ENCODE measurements around the gene ATXN7L3.

The ATXN7L3 gene

DNA sequence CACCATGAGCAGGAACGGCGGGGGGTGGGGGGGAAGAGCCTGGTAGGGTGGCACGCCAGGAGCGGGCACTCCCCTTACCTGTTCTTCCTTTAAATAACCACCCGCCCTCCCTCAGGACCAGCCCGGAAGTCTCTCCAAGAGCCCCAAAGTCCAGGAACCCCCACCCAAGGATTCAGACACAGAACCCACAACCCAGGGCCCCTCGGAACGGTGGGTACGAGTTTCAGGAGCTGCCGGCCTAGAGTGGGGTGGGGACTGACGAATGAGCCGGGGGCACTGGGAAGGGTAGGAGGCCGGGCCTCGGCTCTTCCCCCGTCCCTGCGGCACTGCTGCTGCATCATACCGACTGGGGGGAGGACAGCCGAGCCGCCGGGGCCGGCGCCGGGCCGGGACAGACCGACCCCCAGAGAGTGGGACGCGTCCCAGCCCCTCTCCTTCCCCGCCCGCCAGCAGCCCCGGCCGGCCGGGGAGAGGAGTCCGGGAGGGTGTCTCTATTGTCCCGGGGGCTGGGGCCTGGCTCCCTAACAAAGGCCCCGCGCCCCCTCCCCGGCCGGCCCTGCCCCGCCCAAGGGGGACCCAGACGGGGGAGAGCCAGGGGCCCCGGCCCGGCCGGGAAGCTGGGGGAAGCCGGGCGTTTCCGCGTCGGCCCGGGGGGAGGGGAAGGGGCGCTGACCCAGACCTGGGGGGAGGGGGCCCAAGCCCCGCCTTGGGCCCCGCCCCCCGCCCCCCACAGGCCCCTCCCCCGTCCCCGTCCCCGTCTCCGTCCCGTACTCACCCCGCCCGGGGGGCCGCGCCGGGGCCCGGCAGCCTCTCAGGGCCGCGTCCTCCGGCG lies 747 bp downstream of the ATXN7L3 start:
- no peak for DNase-seq

DNA sequence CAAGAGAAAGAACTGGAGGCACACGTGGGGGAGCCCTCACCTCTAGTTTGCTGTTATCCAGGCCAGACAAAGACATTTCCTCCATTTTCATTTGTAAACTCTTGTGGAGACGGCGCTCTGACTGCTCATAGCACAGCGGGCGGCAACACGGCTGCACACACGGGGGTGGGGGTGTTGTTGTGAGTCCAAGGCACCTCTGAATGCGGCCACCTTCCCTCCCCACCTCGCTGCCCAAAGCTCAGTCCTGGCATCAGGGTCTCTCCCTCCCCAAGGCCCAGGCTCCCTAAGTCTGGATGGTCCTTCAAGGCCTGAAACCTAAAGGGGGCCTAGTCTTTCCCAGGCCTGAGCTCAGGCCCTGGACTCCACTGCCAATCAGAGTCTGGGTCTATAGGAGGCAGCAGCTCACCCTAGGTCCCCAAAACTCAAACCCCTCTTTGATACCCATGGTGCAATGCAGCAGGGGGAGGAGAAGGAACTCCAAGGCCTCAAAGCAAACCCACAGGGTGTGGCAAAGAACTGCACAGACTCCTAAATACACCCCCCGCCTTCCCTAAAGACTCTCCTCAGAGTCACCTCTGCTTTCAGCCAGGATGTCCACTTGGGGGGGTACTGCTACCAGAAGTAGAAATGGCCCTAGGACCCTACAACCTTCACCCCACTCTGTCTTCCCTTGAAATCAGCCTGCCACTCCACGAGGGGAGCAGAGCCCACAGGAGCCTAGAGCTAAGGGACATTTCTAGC lies 1.5 kb downstream of the ATXN7L3 start:
- DNase-seq = peak; percentile 57

DNA sequence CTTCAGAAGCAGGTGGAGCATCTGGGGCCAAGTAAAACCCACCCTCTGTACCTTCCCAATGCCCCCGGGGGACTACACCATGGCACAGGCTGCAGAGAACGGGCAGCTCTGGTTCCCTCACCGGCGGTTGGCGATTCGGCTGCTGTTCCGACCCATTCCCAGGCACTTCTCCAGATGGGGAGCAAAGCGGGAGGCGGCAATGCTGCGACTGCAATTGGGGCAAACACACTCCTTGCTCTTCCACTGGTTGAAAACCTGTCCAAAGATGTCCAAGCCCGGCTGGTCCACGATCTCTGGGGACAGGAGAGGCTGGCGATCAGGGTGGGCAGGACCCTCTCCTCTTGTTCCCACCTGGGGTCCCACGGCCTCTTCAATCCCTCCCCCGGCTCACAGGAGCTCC lies 2.6 kb downstream of the ATXN7L3 start:
- no peak for DNase-seq

DNA sequence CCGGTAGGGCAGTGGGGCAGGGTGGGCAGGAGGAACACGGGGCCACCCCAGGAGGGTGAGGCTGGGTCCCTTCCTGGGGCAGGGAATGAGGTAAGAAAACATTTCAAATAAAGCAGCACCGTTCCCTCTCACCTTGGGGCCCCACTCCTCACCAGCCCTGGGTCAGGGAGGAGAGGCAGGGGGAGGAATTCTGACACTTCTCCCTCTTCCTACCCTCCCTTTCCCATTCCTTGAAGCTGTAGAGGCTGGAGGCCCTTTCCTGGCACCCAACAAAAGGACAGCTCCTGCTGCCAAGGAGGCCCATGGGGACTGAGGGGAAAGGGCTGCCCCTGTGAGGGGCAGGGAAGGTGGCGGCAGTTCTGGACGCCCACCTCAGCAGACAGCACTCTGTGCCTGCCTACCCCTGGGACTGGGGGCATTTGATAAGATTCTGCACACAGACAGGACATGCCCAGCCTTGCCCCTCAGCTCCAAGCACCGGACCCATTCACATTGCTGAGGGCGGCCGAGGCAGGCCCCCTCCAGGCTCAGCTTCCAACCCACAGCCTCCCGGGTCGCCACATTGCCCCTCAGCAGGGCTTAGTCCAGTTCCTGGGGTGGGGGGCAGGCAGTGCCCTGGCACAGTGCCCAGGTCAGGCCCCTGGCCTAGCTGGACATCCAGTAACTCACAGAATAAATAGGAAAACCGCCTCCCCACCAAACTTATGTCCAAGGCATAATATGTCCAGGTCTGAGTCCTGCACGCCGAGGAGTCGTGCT lies 6.2 kb downstream of the ATXN7L3 start:
- no peak for DNase-seq

DNA sequence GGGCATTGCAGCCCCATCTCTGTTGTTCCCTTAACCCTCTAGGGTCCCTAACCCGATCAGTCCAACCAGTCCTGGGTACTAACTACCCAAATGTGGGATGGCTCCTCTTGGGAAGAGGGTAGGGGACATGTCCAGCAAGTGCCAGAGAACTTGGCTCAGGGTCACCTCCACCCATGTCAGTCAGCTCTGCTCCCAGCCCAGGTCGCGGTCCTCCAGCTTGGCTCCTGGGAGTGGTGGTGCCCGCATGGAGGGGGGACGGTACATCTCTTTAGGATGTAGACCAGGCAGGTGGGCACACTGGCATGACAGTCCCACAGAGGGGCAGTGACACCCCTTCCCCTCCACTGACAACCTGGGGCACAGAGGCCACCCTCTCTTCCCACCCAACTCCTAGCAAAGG lies 6.9 kb downstream of the ATXN7L3 start:
- DNase-seq = no peak

DNA sequence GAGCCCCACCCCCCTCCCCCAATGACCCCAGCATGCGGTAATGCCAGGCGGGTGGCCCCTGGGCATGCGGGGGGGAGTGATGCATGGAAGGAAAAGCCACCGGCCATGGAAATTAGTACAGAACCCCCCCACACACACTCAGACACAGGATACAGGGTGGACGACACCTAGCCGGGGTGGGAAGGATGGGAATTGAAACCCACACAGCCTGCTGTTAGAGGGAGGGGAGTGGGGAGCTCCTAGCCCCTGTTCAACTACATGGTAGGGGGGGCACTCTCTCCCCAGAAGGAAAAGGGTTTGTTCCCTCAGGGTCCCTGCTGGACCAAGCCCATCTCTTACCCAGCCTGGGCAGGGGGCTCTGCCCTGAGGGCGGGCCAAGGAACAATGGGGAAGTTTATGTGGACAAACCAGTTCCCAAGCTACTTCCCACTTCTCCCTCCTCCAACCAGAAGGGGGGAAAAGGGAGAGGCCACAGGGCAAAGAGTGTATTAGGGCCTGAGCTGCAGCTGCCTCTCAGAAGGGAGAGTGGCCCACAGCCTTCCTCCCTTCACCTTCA lies 7.7 kb downstream of the ATXN7L3 start:
- no peak for DNase-seq

DNA sequence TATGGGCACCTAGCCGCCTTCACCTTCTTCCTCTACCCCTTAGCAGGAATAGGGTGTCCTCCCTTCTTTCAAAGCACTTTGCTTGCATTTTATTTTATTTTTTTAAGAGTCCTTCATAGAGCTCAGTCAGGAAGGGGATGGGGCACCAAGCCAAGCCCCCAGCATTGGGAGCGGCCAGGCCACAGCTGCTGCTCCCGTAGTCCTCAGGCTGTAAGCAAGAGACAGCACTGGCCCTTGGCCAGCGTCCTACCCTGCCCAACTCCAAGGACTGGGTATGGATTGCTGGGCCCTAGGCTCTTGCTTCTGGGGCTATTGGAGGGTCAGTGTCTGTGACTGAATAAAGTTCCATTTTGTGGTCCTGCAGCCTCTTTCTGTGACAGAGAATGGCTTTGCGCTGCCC lies 8.3 kb downstream of the ATXN7L3 start:
- DNase-seq = no peak

DNA sequence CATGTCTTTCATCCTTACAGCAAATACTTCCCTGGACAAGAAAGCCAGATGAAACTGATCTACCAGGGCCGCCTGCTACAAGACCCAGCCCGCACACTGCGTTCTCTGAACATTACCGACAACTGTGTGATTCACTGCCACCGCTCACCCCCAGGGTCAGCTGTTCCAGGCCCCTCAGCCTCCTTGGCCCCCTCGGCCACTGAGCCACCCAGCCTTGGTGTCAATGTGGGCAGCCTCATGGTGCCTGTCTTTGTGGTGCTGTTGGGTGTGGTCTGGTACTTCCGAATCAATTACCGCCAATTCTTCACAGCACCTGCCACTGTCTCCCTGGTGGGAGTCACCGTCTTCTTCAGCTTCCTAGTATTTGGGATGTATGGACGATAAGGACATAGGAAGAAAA lies 9.2 kb downstream of the ATXN7L3 start:
- DNase-seq = no peak

DNA sequence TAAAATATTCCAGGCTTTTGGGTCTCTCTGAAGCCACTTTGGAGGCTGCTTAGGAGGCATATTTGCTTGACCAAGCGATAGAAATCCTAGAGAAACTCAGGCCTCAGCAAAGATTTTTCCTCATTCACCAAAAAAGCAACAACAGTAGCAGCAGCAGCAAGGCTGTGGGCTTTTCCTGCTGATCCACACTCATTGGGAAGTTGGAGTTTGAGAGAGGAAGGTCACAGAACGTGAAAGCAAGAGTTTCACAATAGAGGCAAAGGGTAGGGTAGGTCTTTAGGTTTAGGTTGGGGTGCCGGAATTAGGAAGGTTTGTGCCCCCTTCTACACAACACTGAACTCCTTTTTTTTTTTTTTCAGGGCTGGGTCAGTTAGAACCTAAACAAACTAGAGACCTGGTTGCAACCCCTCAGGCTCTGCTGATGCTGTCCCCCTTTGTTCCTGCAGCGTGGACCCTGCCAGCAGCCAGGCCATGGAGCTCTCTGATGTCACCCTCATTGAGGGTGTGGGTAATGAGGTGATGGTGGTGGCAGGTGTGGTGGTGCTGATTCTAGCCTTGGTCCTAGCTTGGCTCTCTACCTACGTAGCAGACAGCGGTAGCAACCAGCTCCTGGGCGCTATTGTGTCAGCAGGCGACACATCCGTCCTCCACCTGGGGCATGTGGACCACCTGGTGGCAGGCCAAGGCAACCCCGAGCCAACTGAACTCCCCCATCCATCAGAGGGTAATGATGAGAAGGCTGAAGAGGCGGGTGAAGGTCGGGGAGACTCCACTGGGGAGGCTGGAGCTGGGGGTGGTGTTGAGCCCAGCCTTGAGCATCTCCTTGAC lies 10.9 kb downstream of the ATXN7L3 start:
- no peak for DNase-seq

DNA sequence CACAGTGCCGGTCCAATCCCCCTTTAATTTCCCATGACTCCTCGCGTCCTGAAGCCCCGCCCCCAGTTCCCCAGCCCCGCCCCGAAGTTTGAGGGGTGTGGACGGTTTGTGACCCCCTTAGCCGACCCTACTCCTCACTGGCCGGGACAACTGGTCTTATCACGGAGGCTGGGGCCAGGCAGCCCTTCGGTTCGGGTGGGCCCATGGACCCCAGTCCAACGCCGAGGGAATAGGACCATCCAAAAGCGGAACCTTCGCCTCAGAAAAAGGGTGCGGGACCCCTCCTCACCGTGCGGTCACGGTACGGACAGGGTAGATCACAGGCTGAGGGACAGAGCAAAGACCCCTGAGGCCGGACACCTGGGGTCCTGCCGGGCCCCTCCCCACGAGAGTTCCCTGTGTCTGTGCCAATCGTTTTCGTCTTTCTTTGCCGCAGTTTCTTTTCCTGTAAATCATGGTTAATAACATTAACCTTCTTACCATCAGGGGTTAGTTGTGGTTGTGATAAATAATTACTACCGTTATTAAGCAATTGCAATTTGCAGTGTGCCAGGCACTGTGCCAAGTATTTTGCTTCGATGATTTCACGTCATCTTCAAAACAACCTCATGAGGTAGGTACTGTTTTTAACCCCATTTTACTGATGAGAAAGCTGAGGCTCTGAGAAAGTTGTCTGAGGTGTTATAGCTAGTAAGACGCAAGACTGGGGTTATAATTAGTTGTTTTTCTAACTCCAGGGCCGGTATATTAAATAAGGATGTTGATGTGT lies 12.4 kb downstream of the ATXN7L3 start:
- no peak for DNase-seq

DNA sequence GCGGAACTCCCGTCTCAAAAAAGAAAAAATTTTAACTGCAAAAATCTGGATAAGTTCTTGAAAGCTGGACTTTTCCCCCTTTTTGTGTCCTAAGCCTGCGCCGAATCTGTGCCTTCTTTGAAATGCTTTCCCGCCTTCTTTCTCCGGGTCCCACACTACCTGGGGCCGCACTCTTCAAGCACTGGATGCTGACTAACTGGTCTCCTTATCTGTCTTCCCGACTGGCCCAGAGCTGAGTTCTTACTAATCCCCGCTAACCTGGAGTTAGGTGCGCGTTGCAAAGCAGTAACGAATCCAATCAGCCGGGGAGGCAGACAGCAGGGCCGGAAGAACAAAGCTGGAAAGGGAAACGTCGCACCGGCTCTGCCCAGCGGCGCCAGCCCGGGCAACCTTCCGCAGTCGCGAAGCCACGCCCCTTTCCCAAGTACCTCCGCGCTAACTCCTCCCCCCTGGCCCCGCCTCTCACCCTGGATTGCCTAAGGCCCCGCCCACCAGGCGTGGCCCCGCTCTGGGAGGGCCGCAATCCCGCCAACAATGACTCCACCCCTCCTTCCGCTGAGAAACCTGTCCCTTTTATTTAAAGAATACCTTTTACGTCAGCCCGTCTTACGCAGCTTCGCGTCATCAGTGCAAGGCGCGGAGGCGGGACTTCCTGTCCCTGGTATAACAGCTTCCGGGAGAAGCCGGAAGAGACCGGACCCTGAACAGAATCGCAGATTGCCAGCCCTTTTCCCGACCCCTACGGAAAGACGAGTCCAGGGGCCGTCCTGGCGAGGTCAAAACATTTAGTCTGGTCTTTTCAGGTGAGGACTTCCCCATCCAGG lies 13.2 kb downstream of the ATXN7L3 start, which contains the start of gene TMUB2:
Gene TMUB2 (plus strand): TSS at position 666 of the 824 bp plus-strand sequence. CDS start 737 bp downstream, outside the sequence.
- peak; percentile 98 for DNase-seq

DNA sequence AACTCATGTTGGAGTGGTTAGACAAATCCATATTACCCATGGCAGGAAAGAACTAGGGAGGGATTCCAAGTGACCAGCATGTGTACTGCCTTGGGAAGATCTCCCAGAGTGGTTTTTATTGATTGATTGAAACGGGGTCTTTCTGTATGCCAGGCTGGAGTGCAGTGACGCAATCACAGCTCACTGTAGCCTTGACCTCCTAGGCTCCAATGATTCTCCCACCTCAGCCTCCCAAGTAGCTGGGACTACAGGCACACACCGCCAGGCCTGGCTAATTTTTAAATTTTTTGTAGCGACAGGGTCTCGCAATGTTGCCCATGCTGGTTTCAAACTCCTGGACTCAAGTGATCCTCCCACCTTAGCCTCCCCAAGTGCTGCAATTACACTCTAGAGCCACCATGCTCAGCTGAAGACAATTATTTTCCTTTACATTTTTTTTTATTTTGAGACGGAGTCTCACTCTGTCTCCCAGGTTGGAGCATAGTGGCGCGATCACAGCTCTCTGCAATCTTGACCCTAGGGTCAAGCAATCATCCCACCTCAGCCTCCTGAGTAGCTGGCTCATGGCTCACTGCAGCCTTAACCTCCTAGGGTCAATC lies 15.4 kb downstream of the ATXN7L3 start:
- DNase-seq = no peak

DNA sequence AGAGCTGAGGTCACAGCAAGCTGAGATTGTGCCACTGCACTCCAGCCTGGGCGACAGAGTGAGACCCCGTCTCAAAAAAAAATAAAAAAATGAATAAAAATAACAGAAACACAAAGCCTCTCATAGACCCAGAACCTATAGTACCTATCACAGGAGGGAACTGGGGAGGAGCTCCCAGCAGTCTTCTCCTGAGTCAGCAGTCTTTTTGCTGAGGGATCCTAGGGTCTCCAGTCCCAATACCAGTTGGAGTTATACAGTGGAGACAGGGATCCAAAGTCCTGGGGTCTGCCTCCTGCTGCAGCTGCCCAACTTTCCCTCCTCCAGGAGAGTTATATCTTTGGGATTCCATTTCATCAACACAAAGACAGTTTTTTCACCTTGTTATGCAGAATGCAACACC lies 16.7 kb downstream of the ATXN7L3 start:
- DNase-seq = no peak

DNA sequence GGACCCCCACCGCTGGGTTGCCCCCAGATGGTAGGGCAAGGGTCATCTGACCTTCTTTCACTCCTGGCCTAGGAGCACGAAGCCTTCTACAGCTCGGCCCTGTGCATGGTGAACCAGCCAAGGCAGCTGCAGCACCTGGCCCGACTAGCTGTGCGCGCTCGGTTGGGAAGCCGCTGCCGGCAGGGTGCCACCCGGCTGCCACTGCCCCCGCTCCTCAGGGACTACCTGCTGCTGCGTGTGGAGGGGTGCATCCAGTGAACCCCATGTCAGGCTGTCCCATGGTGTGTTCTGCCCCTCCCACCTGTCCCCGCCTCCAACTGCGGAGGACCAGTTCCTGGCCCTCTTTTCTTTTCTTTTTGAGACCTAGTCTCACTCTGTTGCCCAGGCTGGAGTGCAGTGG lies 21.6 kb downstream of the ATXN7L3 start:
- no peak for DNase-seq

DNA sequence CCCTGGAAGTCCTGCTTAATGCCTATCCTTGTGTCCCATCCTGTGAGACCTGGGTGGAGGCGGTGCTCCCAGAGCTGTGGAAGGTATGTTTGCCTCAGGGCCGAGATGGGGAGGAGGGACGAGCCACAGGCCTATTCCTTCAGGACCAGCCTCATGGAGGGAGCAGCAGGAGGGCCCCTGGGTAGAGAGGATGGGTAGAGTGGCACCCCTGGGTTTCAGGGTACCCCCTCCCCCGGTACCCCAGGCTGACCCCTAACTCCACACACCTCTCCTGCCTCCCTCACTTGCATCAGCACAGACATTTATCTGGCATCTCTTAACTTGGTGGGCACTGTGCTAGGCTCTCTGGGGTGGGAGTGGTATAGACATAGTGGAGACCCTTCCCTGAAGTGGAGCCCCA lies 22.0 kb downstream of the ATXN7L3 start:
- DNase-seq = no peak

DNA sequence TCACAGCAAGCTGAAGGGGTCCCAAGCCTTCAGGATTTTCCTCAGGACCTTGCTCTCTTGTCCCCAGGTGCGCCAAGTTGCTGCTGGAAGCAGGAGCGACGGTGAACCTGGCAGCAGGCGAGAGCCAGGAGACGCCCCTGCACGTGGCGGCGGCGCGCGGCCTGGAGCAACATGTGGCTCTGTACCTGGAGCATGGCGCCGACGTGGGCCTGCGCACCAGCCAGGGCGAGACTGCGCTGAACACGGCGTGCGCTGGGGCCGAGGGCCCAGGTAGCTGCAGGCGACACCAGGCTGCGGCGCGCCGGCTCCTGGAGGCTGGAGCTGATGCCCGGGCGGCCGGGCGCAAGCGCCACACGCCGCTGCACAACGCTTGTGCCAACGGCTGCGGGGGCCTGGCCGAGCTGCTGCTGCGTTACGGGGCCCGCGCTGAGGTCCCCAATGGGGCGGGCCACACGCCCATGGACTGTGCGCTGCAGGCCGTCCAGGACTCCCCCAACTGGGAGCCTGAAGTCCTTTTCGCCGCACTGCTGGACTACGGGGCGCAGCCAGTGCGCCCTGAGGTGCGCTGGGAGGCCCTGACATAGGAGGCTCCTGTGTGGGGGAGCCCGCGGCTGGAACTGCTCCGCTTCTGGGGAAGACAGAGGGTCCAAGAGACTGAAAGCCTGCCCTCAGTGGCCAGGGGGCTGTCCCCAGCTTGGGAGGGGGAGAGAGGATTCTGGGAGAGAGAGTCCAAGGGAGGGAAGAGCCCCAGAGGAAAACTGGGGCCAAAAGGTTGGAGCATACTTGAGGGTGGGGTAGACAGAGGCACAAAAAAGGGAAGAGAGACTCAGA lies 22.8 kb downstream of the ATXN7L3 start:
- DNase-seq = no peak

DNA sequence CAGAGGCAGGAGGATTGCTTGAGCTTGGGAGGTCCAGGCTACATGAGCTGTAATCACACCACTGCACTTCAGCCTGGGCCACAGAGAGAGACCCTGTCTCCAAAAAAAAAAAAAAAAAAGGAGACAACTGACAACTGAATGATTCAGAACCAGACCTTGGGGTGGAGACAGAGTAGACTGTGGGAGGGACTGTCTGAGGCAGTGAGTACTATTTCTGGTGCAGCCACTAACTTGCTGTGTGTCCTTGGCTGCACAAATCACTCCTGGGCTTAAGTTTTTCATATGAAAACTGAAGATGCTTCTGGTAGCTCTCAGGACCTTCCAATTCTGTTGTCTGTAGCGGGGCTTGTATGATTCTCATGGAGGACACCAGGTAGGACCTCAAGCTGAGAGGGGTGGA lies 23.4 kb downstream of the ATXN7L3 start:
- no peak for DNase-seq

DNA sequence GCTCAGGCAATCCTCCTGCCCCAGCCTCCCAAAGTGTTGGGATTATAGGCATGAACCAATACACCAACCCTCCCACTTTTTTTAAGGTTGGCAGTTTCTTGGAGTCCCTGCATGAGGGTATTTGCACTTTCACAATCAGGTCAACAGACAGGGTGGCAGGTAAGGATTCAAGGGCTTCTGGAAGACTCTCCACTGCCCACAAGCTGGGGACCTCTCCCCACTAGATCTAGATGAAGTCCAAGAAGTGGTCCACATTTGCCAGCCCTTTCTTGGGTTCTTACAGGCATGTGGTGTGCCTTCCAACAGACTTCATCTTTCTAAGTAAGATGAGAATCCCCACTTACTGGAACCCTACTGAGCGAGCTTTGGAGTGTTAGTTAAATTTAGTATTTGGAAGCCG lies 25.3 kb downstream of the ATXN7L3 start:
- DNase-seq = no peak

DNA sequence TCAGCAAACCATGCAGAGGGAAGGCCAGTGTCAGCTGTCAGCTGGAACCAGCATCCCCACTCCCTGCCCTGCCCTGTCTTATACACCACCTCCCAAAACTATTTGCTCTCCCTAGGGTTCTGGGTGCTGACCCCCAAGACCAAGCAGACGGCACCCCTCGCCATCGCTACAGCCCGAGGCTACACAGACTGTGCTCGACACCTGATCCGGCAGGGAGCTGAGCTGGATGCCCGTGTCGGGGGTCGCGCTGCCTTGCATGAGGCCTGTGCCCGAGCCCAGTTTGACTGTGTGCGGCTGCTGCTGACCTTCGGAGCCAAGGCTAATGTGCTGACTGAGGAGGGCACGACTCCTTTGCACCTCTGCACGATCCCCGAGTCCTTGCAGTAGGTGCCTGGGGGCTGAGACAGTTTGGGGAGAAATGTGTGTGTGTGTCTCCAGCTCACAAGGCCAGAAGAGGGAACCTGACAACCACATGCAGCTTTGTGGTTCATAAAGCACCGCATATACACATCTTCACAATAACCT lies 27.7 kb downstream of the ATXN7L3 start:
- no peak for DNase-seq

Data from SIG-M5 (cell line).